Measurements from ENCODE around the gene UBXN11.
"Not testable (repeated sequence)": the region's sequence is repeated elsewhere in the genome, so short reads cannot be mapped to it uniquely, and the experiment has no call there.

UBXN11 gene

DNA sequence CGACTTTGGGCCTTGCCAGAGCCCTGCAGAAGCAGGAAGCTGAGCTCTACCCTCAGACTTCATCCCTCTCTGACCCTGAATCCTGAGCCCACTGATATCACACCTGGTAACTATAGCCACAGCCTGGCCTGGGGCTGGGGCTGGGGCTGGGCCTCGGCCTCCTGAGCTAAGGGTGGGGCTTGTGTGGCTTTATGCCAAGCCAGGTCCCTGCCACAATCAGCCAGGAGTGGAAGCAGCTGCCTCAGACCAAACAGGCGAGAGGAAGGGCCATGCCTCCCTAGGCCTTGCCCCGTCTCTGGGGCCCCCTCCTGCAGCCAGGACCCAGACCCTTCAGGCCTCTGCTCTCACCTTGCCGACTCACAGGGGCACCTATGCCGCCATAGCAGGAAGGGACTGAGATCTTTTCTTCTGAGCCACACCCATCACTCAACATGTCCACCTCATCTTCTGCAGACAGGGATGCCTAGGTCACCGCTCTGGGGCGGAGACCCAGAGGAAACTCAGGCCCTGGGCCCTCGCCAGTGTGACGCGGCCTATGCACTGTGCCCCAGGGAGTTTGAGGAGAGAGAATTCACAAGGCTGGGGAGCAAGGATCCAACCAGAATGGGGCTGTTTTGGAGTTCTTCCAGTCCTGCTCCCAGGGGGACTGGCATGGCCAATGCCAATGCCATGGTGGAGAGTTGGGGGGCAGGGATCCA is 5.7 kb downstream of the UBXN11 start:
- no peak for DNase-seq

DNA sequence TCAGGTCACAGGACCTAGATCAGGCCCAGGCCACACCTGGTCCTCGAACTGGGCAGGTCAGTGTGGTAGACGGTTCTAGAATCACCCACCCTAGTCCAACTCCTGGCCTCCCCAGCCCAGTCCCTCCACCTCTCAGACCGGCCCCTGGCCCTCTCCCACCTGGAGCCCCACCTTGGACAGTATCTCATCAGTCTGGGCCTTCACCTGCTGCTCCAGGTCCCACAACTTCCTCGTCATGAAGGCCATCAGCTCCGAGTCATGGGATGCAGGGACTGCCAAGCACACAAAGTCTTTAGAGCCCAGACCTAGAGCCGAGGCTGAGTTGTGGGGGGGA is 8.7 kb downstream of the UBXN11 start:
- DNase-seq = no peak

DNA sequence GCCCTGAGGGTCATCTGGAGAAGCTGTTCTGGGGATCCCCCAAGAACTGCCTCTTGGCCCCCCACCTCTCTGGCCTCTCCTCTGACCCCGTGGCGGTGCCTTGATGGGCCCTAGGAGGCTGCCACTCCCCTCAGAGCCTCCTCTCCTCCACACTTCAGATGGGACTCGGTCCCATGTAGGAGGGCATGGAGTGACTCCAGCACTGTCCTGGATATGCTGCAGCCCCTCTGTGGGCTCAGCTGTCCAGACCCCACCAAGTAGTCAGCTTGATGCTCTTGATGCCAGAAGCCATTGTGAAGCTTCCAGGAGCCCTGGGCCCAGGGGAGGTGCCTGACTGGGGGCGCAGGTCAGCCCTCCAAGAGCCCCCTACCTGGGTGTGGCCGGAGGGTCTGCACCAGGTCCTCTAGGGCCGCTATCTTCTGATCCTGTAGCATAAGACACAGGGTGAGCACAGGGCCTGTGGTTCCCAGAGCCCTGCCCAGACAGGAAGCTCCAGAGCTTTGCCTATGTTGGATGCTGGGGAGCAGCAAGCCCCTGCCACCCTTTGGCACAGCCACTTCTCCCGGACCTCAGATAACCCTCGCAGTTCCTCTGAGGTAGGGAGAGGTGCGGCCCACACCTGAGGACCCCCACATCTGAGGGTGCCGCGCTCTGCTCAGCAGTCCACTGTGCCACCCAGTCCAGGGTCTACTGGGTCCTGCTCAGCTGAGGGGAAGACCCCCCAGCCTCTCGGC is 9.2 kb downstream of the UBXN11 start:
- DNase-seq = no peak

DNA sequence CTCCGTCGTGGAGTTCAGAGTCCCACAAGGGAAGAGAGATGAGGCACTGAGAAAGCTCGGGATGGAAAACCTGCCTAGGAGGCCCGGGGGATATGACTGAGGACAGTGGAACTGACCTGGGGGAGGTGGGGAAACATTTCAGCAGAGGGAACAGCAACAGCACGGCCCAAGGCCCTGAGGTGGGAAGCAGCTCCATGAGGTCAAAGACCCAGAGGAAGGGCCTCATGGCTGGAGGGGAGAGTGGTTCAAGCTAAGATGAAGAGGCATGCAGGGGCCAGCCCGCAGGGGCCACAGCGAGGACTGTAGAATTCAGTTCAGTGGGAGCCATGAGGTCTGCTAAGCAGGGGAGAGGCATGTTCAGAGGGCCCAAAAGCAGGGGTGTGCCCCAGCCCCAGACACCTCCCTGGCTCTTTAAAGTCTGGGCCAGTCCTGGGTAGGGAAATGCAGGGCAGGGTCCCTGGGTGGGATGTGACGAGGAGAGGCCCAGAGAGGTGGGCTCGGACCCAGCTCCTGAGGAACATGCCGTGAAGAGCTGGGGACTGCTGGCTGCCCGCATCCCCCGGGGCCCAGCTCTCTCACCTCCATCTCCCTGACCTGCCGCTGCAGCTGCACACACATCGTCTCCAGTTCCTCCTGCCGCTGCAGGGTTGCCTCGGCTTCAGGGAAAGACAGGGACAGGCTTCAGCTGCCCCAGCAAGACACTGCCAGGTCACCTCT is 9.9 kb downstream of the UBXN11 start:
- DNase-seq = no peak

DNA sequence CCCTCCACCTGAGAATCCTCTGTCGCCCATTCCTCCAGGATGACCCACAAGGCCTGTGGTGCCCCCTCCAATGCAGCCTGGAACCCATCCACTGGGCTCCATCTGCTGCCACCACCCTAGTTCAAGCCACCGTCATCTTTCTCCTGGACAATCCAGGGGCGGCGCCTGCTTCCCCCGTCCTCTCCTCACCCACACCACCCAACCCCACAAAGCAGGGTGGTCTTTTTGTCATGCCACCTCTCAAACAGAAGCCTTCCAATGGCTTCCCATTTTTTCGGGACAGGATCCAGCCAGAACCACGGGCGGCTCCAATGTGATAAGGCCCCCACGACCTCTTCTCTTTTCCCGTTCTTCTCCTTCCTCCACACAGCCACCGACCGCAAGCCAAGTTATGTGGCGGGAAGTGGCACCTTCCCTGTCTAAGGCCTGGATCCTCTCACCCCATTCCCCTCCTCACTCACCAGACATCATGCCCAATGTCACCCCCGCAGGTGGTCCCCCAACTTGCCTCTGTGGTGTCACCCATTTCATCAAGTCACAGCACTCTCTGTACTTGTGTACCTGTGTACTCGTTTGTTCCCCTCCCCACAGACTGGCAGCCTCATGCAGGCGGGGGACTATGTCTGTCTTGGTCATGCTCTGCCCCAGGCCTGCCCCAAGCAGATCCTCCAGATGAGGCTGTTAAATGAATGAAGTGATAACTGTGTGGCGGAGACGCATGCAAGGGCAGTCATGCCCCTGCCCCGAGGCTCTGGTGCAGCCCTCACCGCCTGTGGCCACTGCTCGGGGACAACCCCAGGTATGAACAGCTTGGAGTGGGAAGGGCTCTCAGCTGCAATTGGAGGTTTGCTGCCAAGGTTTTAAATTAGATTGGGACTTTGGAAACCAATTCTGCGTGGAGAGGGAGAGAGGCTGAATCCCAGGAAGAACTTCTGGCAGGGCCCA is 11.0 kb downstream of the UBXN11 start:
- DNase-seq = no peak

DNA sequence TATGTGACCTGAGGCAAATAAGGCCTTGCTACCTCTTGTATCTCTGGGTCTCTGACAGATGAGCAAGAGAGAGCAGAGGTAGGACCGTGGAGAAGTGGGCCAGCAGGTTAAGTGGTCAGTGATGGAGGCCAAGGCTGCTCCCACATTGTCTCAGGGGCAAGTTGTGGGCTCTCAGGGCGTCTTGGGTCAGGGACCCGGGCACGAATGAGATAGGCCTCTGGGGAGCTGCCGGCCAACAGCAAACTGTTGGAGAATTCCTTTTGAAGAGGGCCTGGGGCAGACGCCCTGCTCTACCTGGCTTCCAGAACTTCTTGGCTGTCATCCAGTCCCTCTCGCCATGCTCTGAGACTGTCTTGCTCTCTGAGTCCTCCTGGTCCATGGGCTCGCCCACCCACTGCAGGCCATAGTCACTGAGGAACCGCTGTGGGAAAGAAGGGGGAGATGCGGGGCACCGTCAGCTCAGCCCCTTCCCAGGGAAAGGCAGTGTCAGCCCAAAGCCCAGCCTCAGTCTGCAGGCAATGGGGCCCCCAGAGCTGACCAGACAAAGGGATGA is 12.4 kb downstream of the UBXN11 start:
- no peak for DNase-seq

DNA sequence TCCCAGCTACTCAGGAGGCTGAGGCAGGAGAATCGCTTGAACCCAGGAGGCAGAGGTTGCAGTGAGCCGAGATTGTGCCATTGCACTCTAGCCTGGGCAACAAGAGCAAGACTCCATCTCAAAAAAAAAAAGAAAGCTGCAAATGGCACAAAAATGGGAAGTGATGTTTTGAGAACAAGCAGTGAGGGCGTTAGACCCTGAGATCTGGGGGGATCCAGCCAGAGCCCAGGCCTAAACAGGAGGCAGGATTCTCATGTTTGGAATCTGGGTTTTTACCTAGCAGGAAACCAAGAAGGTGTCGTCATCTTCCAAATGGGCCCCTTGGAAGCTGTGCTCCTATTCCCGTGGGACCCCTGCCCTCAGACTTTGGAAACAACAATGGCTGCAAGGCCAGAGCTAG is 13.7 kb downstream of the UBXN11 start:
- not testable (repeated sequence) for DNase-seq

DNA sequence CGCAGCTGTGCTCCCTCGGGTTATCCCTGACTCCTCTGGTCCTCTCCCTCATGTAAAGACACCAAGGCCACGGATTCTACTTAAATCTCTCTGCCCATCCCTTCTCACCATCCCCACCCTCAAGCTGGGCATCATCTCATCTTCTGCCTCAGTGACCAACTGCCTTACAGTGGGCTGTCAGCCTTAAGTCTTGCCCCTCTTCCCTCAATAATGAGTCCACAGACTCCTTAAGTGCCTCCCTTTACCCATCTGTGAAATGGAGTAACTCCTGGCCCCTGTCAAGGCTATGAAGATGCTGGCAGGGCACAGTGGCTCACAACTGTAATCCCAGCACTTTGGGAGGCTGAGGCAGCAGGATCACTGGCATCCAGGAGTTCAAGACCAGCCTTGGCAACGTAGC is 14.5 kb downstream of the UBXN11 start:
- no peak for DNase-seq

DNA sequence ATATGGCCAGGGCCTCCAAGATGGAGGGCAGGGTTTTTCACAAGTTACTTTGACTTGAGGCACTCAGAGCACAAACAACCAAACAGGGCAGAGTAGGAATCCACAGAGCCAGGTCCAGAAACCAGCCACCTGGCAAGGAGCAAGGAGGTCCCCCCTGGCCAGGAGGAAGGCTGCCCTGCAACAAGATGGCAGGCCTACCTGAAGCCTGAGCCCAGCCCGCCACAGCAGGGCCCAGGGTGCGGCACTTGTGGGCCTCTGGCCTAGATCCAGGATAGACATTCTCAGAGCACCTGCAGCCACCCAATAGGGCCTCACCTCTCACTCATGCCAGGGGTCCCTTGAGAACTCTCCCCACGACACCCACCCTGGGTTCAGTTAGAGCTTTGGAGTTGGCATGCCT is 15.0 kb downstream of the UBXN11 start:
- no peak for DNase-seq

DNA sequence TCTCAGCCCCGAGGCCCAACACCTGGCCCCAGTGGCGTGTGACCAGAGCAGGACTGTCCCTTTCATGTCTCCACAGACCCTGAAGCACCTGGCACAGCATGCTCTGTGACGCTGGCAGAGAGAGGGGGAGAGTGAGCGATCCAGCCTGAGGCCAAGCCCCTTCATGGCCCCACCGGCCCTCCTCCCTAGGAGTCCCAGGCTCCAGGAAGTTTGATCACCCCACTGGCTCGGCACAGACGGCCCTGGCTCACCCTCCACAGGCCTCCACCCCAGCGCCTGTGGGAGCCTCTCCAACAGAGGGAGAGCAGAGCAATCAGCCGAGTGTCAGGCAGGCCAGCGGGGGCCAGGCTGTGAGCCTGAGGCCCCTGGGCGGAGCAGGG is 15.6 kb downstream of the UBXN11 start:
- DNase-seq = no peak

DNA sequence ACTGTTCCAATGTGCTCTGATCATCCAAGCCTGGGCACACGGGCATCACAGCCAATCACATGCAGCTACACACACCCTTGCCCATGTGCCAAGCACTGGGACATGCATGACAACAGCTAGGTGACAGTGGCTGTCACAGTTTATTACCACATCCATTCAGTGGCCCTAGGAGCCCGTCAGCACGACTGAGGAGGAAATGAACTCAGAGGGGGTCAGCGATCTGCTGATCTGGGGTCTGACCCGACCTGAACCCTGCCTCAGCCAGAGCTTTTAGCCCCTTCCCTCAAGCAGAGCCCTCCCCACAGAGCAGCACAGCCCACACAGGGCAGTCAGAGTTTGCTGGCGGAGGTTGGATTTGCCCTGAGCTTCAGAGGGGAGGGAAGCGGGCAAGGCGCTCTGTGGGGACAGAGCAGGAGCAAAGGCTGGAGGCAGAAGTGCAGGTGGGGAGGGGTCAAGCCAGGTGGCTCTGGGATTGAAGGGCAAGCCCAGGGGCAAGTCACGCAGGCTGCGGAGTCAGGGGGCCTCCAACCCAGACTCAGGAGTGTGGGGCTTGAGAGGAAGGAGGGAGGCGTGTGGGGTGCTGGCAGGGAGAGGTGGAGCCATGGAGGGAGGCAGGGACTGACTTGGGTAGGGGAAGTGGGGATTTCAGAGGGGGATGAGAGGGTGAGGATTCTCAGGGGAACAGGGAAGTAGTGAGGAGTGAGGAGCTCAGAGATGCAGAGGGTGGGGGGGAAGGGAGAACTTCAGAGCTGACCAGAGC is 16.1 kb downstream of the UBXN11 start:
- no peak for DNase-seq

DNA sequence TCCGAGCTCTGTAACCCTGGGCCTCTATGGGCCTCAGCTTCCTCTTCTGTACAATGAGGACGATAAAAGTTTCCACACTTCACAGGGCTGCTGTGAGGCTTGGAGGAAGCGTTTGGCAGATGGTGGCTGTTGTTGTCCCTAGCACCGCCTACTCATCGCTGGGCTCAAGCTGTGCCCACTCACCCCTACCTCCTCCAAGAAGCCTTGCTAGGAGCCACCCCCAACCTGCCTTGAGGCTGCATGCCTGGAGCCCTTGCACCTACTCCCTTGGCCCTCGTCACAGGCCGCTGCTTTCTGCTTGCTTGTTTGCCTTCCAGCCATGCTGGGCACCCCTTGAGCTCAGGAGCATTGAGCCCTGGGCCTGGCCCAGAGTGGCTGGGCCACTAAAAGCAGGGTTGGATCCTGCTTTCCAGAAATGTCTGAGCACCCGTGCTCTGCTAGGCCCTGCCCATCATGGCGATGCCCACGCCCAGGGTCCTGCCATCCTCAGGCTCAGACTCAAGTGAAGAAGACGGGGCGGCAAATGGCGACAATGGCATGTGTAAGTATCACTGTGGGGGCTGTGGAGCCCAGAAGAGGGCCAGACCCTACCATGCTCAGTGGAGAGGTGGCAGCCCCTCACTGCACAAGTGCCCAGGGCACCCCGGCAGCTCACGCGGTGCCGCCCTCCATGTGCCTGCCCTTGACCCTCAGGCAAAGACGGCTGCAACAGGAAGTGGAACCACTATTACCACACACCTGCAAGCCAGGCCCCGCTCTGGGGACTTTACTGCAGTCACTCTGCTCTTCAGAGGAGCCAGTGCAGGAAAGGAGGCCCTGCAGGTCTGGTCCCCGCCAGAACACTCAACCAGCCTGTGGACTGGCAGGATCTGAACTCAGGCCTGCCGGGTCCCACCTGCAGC is 17.0 kb downstream of the UBXN11 start:
- DNase-seq = peak; percentile 55

DNA sequence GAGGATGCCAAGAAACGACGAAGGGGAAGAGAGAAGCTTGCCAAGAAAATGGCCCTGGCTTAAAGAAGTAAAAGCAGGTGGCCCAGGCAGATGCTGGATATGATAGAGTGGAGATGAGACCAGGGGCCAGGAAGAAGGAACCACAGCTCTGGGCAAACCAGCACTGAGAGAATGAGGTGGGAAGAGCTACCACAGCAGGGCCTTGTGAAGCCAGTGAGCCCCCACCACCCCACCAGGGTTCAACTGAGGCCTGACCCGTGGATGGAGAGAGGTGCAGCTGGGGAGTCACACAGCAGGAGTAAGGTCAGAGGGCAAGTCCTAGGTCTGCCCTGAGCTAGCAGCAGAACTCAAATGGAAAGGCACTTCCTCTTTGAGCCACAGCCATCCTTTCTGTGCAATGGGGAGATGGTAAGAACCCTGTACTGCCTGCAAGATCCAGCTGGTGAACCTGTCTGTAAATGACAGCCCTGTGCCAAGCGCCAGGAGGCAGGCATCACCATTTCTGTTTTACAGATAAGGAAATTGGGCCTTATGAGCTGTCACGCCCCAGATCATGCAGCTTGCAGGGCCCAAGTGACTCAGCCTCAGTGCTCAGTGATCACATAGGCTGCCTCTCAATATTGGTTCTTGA is 18.0 kb downstream of the UBXN11 start:
- DNase-seq = no peak

DNA sequence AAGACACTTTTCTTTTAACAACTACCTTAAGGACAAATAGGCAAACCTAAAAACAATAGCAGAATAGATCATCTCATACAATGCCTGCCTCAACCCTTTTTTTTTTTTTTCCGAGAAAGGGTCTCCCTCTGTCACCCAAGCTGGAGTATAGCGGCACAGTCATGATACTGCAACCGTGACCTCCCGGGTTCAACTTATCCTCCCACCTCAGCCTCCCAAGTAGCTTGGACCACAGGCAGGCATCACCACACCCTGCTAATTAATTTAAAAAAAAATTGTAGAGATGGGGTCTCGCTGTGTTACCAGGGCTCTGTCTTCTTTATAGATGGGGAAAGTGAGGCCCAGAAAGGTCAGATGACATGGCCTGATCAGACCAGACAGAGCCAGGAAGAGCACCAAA is 18.6 kb downstream of the UBXN11 start:
- DNase-seq = no peak

DNA sequence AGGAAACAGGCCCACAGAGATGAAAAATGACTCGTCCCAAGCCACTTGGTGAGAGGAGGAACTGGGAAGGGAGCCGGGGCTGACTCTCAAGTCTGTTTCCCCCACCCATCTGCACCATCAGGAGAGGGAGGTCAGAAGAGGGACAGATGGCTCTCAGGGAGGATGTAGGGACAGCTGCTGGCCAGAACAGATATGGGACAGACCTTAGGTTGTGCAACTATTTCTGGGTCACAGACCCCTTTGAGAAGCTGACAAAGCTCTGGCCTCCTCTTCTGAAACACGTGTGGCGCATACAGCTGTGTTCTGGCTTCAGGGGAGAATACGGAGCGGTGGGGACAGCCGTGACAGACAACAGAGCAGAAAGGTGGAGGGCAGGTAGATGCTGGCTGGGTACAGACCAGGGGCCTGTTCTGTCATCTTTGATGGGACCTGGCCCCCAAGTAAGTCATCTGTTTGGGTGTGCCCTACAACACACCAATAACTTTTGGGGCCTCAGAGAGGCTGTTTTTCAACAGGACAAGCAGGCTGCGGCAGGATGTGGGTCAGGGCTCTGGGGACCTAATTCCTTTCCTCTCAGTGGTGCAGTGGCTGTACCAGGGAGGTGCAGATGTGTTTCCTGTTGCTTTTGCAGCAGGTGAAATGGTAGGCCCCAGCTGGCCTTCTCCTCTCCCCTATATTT is 19.3 kb downstream of the UBXN11 start:
- peak; percentile 75 for DNase-seq

DNA sequence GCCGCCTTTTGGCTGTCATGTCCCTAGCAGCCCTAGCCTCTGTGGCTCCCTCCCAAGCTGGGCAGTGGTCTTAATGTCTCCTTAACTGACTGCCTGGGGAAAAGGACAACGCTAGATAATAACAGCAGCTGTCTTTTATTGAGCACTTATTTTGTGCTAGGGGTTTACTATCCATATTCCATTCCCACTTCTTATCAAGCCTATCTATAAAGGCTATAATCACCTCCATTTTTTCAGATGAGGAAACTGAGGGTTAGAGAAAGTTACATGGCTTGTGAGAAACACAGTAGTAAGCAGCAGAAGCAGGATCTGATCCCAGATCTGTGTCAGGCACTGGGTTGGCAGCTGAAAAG is 20.4 kb downstream of the UBXN11 start:
- DNase-seq = no peak

DNA sequence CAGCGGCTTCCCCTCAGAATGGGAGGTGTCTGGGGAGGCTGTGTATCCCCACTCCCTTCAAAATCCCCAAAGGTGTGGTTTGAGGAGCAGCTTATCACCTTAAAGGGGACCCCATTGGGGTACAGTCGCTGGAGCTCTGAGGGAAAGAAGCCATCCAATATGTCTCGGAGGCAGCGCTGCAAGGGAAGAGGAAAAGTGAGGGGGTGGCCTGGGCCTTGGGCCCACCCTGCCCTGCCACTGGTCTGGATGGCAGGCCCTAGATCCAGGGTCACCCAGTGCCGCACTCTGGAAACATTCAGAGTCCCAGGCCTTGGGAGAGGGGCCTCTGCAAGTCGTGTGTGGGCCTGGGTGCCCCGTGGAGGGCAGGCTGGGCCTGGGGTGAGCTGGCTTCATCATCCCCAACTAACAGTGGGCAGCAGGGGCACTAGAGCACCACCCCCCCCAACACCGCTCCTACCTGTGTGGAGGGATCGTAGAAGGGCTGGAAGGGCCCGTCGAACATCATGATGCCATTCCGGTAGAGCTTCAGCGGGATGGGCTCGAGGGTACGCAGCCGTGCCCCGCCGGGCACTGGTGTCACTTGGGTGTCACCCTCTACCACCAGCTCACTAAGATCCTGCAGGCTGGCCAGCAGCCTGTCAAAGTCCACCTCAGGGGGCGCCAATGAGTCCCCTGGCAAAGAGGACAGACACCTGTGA is 20.9 kb downstream of the UBXN11 start:
- DNase-seq = no peak

DNA sequence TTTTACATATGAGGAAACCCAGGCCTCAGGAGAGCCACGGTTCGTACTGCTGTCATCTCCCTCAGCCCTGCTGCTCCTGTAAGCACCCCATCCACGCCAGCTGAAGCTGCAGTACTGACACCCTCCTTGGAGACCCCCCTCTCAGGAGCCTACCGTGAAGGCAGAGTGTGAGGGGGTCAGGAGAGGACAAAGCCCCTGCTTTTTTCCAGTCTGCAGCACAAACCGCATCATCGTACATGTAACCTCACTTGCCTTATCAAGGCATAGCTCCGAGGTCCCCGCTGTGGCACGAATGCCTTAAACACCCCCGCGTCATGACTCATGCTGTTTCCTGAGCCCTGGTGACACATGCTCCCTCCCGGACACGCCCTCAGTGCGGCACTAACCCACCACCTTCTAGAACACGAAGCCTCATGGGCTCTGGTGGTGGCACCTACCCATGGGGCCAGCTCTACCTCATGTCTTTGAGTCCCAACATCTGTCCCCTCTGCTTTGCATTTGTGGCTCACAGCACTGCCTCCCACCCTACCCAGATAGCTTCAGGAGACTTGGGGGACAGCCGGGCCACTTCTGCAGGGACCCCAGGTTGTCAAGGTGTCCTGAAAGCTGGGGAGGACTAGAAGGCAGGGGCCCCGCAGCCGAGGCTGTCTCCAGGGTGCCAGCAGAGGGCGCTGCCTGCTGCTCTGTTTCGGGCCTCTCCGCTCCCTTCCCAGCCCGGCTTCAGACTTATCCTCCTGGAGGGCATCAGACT is 21.7 kb downstream of the UBXN11 start:
- peak; percentile 66 for DNase-seq

Measured in eye (tissue), 1 donor.